CD4-positive, alpha-beta T cell (primary cell): ENCODE results near the gene PCDH9. TPM values are rescaled to one million over a fixed set of nuclear protein-coding genes. Genes with fewer than 3 reads are reported as not detected.

Source experiments
- ATAC-seq: fragments of 200-7000 bp; cut with Tn5 transposase; one replicate; pipeline ENCODE4 v1.10.0; 2022; ENCODE audit warnings: mild to moderate bottlenecking; ENCODE audit not compliant: poor library complexity
- CTCF ChIA-PET: fragments of 350-600 bp; sonication (Branson Sonifier 250); formaldehyde crosslinking; loops from one replicate; lab custom pipeline; 2021; ENCODE audit warnings: antibody characterized with exemption, inconsistent platforms; lab: Charles Lee
- POLR2A ChIA-PET: fragments of 350-600 bp; sonication (Branson Sonifier 250); formaldehyde crosslinking; loops from one replicate; lab custom pipeline; 2021; ENCODE audit warnings: antibody characterized with exemption, inconsistent platforms; lab: Charles Lee
- DNase-seq, 14 experiments: peaks; one replicate each; pipeline ENCODE4 v3.0.0-alpha.2; 2013 to 2020; ENCODE audit warnings: mixed read lengths in 2 of 14
- H3K27ac ChIP-seq, 2 donors: one replicate each; pipeline versions ENCODE4 v1.5.1 to v1.7.0; 2013; ENCODE audit warnings: low read length in 2 of 2, low read depth in 1 of 2, mild to moderate bottlenecking in 1 of 2
- H3K27me3 ChIP-seq, 2 experiments: 1 replicate in 1 of 2; 2 replicates in 1 of 2; pipeline versions ENCODE4 v1.6.1 to v1.7.0; 2013; ENCODE audit warnings: low read length in 2 of 2, control low read depth in 1 of 2, mild to moderate bottlenecking in 1 of 2, moderate library complexity in 1 of 2; ENCODE audit not compliant: insufficient read depth in 2 of 2, control insufficient read depth in 1 of 2
- H3K36me3 ChIP-seq: one replicate; pipeline ENCODE4 v1.6.1; 2013; ENCODE audit warnings: low read length, control low read depth; ENCODE audit not compliant: insufficient read depth
- H3K4me1 ChIP-seq: one replicate; pipeline ENCODE4 v1.6.1; 2013; ENCODE audit warnings: low read length, control low read depth; ENCODE audit not compliant: insufficient read depth
- H3K4me3 ChIP-seq: one replicate; pipeline ENCODE4 v1.5.1; 2013; ENCODE audit warnings: mild to moderate bottlenecking, low read length, moderate library complexity
- H3K9me3 ChIP-seq, 2 experiments: 1 replicate in 1 of 2; 2 replicates in 1 of 2; pipeline versions ENCODE4 v1.6.1 to v1.7.0; 2013; ENCODE audit warnings: low read length in 2 of 2, mild to moderate bottlenecking in 2 of 2, control low read depth in 1 of 2, moderate library complexity in 1 of 2; ENCODE audit not compliant: control insufficient read depth in 1 of 2, insufficient read depth in 1 of 2
- H3K27ac Mint-ChIP-seq: one replicate; pipeline ENCODE4 v1.8.0; 2020; ENCODE audit warnings: mixed read lengths
- H3K27me3 Mint-ChIP-seq: one replicate; pipeline ENCODE4 v1.8.0; 2021; ENCODE audit warnings: mixed read lengths
- H3K36me3 Mint-ChIP-seq: one replicate; pipeline ENCODE4 v1.8.0; 2021; ENCODE audit warnings: low read depth, mixed read lengths
- H3K4me1 Mint-ChIP-seq: one replicate; pipeline ENCODE4 v1.8.0; 2021; ENCODE audit warnings: low read depth, mixed read lengths
- H3K4me3 Mint-ChIP-seq: one replicate; pipeline ENCODE4 v1.8.0; 2020; ENCODE audit warnings: mild to moderate bottlenecking, mixed read lengths
- H3K9me3 Mint-ChIP-seq: one replicate; pipeline ENCODE4 v1.8.0; 2020; ENCODE audit warnings: mixed read lengths
- CTCF ChIP-seq: fragments of 200-600 bp; IDR thresholded peaks from one replicate; pipeline ENCODE4 v1.8.0; 2022; ENCODE audit warnings: antibody characterized with exemption, mild to moderate bottlenecking
- intact Hi-C, 2 experiments: fragments of 100-400 bp; cut with DNase I in 1 of 2; cut with micrococcal nuclease in 1 of 2; formaldehyde crosslinking; loops; one replicate each; pipeline versions ENCODE4 v1.15.1 to v1.9.0; 2023 to 2025; cut with DNase I, micrococcal nuclease
- total RNA-seq, 174 experiments: library from RNA in 2 of 174; stranded (reverse) in 2 of 174; gene quantifications; one replicate each; pipeline ENCODE4 v1.2.3 and lab custom pipeline; 2021 to 2026

Gene PCDH9
- total RNA-seq, 2 experiments from 2014 or later: 0.08 to 0.19 TPM

DNA sequence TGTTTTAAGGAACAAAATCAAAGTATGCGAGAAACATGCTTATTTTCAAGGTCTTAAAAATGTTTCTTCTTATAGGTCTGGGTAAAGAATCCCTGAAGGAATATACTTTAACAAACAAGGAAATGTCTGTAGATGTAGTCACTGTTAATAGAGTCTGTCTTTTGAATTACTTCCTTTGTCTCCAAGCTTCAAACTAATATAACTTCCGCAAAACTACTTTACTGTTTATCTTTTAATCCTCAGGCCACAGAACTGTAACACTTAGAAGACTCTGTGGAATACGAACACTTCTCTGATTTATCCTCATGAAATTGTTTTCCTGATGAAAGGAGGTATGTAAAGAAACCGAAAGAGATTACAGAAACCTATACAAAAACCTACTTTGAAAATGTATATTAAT is 316.0 kb downstream of the PCDH9 start:
- CTCF ChIA-PET: no interaction called here
- H3K27ac ChIP-seq: no peak overlapping the region

DNA sequence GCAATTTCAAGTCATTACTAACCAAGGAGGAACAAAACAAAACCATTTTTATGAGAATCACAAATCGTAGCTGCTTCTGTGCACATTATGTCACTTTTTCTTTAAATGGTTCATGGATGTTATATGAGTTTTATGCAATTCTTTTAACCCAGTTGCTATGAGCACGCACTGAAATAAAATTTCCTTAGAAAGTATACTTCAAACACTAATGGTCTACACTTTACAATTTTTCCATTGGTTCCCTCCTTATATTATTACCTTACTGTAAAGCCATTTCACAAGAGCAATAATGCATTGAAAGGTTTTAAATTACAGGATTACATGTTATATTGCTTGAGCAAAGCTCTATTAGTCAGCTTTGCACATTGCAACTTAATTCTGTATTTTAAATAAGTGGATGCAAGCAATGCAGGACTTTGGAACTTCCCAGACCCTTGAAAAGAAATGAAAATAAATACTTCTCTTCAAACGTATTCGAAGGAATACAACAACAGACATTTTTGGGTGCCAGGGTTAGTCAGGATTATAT is 318.7 kb downstream of the PCDH9 start:
- Histone ChIP-seq H3K36me3 (no peaks in the 10 kb centered on the region), H3K4me3 (no peak overlapping the region), H3K27ac (no peak overlapping the region), H3K9me3 (no peaks in the 10 kb centered on the region), H3K27me3 (no peaks in the 10 kb centered on the region), H3K4me1 (no peaks in the 10 kb centered on the region)
- H3K9me3 Mint-ChIP-seq: no peaks in the 10 kb centered on the region
- H3K4me3 Mint-ChIP-seq: no peak overlapping the region
- no peak for TF ChIP-seq CTCF
- no peaks in the 10 kb centered on the region for H3K36me3 Mint-ChIP-seq
- no peak for DNase-seq
- no peak overlapping the region for H3K27ac Mint-ChIP-seq
- peaks cover 25% of the 10 kb centered on the region for H3K4me1 Mint-ChIP-seq
- ChIA-PET POLR2A (no interaction called here), CTCF (no interaction called here)
- ATAC-seq: no peak
- no peaks in the 10 kb centered on the region for H3K27me3 Mint-ChIP-seq
- intact Hi-C loops: no loop called here

More for the DNA sequence above, 316.0 kb downstream of the PCDH9 start:
- Histone ChIP-seq H3K9me3 (no peaks in the 10 kb centered on the region), H3K27me3 (no peaks in the 10 kb centered on the region), H3K36me3 (no peaks in the 10 kb centered on the region), H3K4me1 (no peaks in the 10 kb centered on the region), H3K4me3 (no peak overlapping the region)
- Mint-ChIP-seq H3K36me3 (no peaks in the 10 kb centered on the region), H3K4me3 (no peak overlapping the region), H3K27me3 (no peaks in the 10 kb centered on the region), H3K27ac (no peak overlapping the region), H3K9me3 (no peaks in the 10 kb centered on the region), H3K4me1 (peaks cover 25% of the 10 kb centered on the region)
- DNase-seq (no peak), ATAC-seq (no peak)
- TF ChIP-seq CTCF: no peak
- POLR2A ChIA-PET: no interaction called here
- intact Hi-C loops: no loop called here

DNA sequence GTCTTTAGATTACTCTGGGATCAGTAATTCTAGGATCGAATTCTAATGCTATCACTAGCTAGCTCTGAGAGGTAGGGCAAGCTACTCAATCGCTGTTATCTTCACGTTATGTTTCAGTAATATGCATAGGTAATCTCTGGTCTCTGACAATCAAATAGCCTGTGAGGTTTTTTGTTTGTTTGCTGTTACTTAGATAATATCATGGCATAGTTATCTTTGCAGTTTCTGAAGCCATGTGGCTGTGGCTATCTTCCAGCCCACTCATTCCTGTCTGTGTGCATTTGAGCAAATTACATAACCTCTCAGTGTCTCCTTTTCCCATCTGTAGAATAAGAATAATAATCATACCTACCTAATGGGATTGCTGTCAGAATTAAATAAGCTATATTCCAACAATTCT is 330.2 kb downstream of the PCDH9 start:
- Histone ChIP-seq H3K9me3 (no peaks in the 10 kb centered on the region), H3K27me3 (no peaks in the 10 kb centered on the region), H3K4me3 (no peak overlapping the region), H3K27ac (no peak overlapping the region), H3K36me3 (no peaks in the 10 kb centered on the region), H3K4me1 (no peaks in the 10 kb centered on the region)
- no peaks in the 10 kb centered on the region for H3K9me3 Mint-ChIP-seq
- no peak for TF ChIP-seq CTCF
- intact Hi-C loops: no loop called here
- H3K27me3 Mint-ChIP-seq: no peaks in the 10 kb centered on the region
- ChIA-PET POLR2A (no interaction called here), CTCF (no interaction called here)
- no peaks in the 10 kb centered on the region for H3K36me3 Mint-ChIP-seq
- no peak overlapping the region for H3K4me3 Mint-ChIP-seq
- DNase-seq (no peak), ATAC-seq (no peak)
- H3K27ac Mint-ChIP-seq: no peak overlapping the region
- H3K4me1 Mint-ChIP-seq: no peaks in the 10 kb centered on the region
